GM23338 (cell line): ENCODE data around the gene KLHL7.

Source experiments
- CTCF ChIP-seq, 2 experiments: fragments of 200-600 bp in 1 of 2; sonication (generic) in 1 of 2; conservative IDR thresholded peaks; 2 replicates each; pipeline versions ENCODE4 v1.5.1 to v1.6.1; 2016 to 2017; ENCODE audit warnings: antibody characterized with exemption in 2 of 2, low read depth in 2 of 2, mild to moderate bottlenecking in 2 of 2, moderate library complexity in 1 of 2
- EZH2 ChIP-seq: fragments of 200-600 bp; sonication (generic); IDR thresholded peaks from one replicate; pipeline ENCODE4 v1.8.0; 2017; ENCODE audit warnings: antibody characterized with exemption, mild to moderate bottlenecking, low read depth; ENCODE audit not compliant: unreplicated experiment
- POLR2AphosphoS5 ChIP-seq: IDR thresholded peaks from 2 replicates; pipeline ENCODE4 v1.6.1; 2016; ENCODE audit warnings: antibody characterized with exemption, low read depth
- REST ChIP-seq: IDR thresholded peaks from one replicate; pipeline ENCODE4 v1.6.1; 2018; ENCODE audit warnings: antibody characterized with exemption; ENCODE audit not compliant: unreplicated experiment

DNA sequence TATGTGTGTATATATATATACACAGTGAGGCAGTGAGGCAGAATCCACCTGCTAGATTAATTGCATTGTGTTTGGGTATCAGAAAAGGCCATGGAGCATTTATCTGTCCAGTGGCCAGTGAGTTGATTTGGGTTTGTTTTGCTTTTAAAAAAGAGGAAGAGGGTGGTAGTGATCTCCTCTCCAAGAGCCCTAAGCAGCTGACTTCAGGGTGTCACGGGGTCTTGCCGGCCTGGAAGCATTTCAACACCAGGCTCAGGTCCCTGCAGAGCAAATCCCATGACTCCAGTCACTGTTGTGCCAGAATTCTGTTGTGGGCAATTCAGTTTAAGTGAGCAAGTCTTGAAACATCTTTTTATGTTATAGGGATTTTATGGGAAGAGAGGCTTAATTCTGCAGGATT, 110.4 kb downstream of the KLHL7 start:
- no peak for TF ChIP-seq CTCF (conservative IDR thresholded peaks at IDR 0.05; ENCODE audit: low read depth in 2 of 2)
- TF ChIP-seq REST = no peak
- TF ChIP-seq EZH2 = no peak
- TF ChIP-seq POLR2AphosphoS5 = no peak
